ENCODE results near the gene ADRM1.

Gene ADRM1

DNA sequence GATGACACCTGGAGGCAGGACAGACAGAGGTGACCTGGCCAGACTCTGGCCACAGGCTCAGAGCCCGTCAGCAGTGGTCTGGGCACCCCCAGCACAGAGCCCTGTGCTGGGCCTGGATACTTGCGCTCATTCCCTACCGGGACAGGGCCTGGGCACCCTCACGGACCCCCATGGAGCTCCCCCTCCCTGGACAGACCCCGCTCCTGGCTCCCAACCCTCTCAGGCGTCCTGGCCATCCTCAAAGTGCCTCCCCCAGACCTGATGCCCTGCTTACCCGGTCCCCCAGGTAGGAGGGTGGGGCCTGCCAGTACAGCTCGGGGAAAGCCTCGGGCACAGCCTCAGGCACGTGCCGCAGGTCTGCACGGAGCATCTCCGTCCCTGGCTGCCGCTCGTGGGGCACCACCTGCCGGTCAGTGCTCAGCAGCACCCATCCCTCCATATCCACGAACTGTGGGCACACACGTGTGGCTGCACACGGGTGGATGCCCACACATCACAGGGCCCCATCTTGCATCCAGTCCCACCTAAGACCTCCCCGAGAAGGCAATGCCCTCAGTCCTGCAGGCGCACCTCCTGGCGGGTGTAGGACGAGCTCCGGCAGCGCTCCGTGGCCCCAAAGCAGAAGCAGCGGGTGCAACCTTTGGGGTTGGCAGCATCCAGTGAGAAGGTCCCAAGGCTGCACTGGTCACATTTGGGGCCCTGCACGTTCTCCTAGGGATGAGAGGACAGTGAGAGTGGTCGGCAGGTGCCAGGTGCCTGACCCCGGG, 24.3 kb downstream of the ADRM1 start:
- DNase-seq: no peak

DNA sequence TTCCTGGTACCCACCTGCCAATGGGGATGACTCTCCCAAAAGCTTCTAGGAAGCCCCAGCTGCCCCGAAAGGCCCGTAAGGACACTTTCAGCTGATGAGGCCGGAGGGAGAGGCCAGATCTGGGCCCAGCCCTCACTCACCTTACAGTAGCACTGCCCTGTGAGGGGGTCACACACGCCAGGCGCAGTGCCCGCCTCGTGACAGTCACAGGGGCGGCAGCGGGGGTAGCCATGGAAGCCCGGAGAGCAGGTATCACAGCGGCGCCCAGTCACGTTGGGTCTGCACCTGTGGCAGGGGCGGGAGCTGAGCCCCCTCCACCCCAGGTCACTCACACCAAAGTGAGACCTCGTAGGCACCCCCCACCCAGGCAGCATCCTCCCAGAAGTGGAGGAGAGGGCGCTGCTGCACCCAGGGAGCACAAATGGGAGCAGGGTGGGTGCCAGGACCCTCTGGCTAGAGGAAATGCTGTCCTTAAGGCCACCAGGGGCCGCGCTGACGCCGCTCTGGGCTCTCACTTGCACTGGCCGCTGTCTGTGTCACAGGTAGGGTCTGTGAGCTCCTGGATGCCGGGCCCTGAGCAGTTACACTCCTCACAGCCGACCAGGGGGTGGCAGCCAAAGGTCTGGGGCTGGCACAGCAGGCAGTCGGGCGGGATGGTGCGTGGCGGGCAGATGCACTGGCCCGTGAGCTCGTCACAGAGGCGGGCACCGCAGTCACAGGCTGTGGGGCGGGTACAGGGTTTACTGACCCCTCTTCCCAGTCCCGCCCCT, 25.1 kb downstream of the ADRM1 start:
- DNase-seq: no peak

DNA sequence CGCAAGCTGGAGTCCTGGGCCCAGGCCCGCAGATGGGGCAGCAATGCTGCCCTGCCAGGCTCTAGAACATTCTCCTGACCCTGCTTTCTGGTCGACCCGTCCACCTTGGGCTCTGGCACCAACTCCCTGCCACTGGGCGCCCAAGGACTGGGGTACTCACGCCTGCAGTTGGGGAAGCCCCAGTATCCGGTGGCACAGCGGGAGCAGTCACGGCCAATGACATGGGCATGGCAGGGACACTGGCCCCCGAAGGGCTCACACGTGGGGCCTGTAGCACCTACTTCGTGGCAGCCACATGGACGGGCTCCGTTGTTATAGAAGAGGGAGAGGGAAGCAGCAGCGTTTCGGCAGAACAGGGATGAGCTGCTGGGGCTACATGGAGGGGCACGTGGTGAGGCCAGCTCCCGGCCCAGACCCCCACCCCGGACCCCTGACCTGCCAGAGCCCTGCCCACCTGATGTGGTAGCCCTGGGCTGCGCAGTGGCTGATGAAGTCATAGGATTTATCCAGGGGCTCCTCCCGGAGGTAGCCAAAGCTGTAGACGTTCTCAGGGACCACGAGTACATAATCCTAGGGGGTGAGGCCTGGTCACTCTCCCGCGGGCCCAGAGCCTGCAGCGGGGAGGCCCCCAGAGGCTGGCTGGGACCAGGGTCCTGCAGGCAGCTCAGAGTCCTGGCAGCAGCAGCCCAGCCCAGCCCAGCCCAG, 26.0 kb downstream of the ADRM1 start:
- no peak for DNase-seq

- no peak for DNase-seq
These were observed 26.9 kb downstream of the ADRM1 start for GRCh38 chr20:62329389-62330377.

GRCh38 chr20:62330576-62331317, 27.9 kb downstream of the ADRM1 start:
- no peak for DNase-seq

- no peak for DNase-seq
These were observed 28.6 kb downstream of the ADRM1 start for GRCh38 chr20:62331347-62331746.

DNA sequence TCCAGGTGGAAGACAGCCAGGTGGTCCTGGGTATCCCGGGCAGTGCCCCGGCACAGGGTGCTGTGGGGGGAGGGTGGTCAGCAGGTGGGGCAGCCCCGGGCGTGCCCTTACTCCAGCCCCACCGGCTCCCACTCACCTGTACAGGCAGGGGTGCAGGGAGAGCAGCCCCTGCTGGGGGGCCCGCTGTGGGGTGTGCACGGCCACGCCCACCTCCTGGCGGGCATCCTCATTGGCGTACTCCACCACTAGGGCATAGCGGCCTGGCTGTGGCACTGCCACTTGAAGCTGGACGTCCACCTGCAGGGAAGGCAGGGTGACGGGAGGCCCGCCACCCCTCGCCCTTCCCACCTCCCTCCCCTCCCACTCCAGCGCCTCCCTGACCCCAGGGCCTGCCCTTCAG, 29.6 kb downstream of the ADRM1 start:
- no peak for DNase-seq

DNA sequence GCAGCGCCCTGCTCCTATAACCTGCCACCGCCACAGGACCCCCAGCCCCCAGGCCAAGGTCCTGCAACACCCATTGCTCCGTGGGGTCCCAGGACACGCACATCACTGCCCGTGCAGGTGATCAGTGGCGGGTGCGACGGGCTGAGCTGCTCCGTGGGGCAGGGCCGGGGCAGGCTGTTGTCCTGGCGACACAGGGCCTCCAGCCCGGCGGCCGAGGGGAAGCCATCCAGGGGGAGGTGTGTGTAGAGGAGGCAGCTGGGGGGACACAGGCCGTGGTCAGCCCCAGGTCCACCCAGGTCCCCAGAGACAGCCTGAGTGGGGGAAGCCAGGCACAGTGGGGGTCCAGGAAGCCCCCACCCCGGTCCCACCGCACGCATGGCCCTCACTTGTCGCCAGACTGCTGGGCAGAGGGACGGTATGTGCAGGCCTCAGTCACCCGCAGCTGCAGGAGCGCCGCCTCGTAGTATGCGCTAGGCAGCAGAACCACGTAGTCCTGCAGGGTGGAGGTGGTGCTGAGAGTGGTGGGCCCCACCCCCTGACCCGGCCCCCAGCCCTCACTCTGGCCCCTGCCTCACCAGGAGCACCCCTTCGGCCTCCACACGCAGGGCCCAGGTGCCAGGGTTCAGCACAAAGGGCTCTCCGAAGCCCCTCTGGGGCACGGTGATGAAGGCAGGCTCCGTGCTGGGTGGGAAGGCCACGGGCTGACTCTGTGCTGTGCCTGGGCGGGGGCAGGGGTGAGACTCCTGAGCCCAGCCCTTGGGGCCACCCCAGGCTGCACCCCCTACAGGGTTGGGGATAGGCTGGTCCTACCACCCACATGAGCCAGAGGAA, 30.4 kb downstream of the ADRM1 start:
- DNase-seq: no peak

GRCh38 chr20:62333820-62334595, 31.2 kb downstream of the ADRM1 start:
- DNase-seq: no peak

- no peak for DNase-seq
These were observed 32.1 kb downstream of the ADRM1 start for GRCh38 chr20:62334881-62335280.

GRCh38 chr20:62335532-62335931, 32.7 kb downstream of the ADRM1 start:
- DNase-seq: no peak

GRCh38 chr20:62336329-62336728, 33.5 kb downstream of the ADRM1 start:
- DNase-seq: no peak

GRCh38 chr20:62336775-62337557, 34.2 kb downstream of the ADRM1 start:
- DNase-seq: no peak

DNA sequence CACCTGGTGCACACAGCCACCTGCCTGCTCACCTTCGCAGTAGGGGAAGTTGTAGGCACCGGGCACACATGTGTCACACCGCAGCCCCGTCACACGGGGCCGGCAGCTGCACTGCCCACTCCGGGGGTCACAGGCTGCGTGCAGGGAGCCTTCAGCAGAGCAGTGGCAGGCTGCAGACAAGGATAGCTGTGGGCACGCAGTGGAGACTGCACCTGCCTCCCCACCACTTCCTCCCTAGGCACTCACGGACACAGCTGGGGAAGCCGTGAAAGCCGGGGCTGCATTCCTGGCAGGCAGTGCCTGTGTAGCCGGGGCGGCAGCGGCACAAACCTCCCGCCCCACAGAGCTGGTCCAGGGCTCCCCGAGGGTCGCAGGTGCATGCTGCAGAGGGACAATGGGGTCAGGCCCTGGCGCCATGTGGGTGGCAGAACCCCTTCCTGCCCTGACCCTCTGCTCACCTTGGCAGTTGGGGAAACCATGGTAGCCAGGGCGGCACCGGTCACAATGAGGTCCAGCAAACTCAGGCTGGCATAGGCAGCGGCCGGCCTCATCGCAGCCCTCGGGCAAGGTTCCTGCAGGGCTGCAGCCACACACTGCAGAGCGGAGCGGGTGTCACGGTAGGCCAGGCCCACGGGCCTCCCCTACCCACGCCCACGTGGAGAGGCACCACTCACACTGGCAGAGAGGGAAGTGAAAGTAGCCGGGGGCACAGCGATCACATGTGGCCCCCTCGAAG, 34.9 kb downstream of the ADRM1 start:
- no peak for DNase-seq

DNA sequence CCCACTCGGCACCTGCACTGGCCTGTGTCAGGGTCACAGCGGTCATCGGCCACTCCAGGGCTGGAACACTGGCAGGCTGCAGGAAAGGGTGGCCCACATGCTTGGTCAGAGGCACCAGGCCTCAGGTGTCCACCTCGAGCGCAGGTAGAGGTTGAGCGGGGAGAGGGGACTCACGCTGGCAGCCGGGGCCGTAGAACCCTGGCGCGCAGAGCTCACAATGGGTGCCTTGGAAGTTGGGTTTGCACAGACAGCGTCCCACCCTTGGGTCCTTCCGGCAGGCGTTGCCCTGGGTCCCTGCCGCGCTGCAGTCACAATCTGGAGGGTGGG, 35.5 kb downstream of the ADRM1 start:
- DNase-seq: no peak

DNA sequence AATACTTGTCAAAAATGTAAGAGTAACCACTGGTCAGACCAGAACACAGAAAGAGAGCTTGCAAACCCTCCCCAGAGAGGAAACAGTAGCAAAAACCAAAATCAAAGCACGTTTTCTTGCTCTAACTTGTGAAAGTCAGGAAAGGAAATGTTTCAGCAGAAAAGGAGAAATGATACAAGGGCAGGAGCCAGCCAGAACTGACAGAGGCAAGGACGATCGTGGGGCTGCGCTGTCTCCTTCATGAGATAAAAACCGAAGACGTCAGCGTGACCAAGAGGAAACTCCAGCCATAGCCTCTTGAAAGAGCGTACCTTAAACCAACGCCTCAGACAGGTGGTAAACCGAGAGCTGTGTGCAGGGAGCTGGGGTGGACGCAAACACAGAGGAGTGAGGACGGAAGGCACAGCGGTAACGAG, 36.9 kb downstream of the ADRM1 start:
- no peak for DNase-seq

- no peak for DNase-seq
These were observed 40.1 kb downstream of the ADRM1 start for GRCh38 chr20:62342910-62343309.

- DNase-seq: no peak
These were observed 41.3 kb downstream of the ADRM1 start for GRCh38 chr20:62344092-62344491.

DNA sequence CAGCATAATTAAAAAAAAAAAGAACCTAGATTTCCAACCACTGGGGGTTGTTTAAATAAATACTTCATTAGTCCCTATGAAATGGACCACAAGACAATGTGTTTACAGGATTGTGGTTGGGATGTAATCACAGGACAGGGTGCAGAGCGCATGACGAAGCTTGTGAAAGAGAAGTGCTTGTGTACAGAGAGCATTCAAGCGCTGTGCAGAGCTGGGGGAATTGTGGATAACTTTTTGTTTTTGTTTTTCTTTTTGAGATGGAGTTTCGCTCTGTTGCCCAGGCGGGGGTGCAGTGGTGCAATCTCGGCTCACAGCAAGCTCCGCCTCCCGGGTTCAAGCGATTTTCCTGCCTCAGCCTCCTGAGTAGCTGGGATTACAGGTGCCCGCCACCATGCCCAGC, 42.0 kb downstream of the ADRM1 start:
- DNase-seq: no peak

Measured in NCI-H187 treated with DMSO at 0.1 percent for 48 hours (cell line).